H1 (cell line): ENCODE measurements around the gene LMX1A. TPM values are rescaled to one million over a fixed set of nuclear protein-coding genes. Genes with fewer than 3 reads are reported as not detected.

Experiments used
- CTCF ChIA-PET: fragments of 300-600 bp; sonication (Branson Sonifier 250); formaldehyde crosslinking; loops from one replicate; lab custom pipeline; 2021; ENCODE audit not compliant: partially characterized antibody; lab: Charles Lee
- POLR2A ChIA-PET: fragments of 300-600 bp; sonication (Branson Sonifier 250); formaldehyde crosslinking; loops from one replicate; lab custom pipeline; 2021; ENCODE audit warnings: inconsistent platforms; ENCODE audit not compliant: partially characterized antibody; lab: Charles Lee
- DNase-seq, 2 experiments: peaks; one replicate each; pipeline versions ENCODE4 v3.0.0 to v3.0.0-alpha.2; 2010 to 2022; ENCODE audit warnings: low spot score in 2 of 2, low read depth in 1 of 2, mixed read lengths in 1 of 2
- FAIRE-seq: peaks from 2 replicates; lab custom pipeline; 2011; peaks lifted over from hg19 to GRCh38; lab: Jason Lieb, UNC
- H2AFZ ChIP-seq: 2 replicates; pipeline ENCODE4 v1.8.1; 2012; ENCODE audit warnings: low read length, inconsistent platforms
- H2AK5ac ChIP-seq: 2 replicates; pipeline ENCODE4 v1.6.1; 2013; ENCODE audit warnings: low read depth, low read length
- H2BK120ac ChIP-seq: replicated peaks from 2 replicates; pipeline ENCODE3; 2013; ENCODE audit warnings: low read depth, low read length, inconsistent platforms
- H2BK12ac ChIP-seq: 2 replicates; pipeline ENCODE4 v1.6.1; 2013; ENCODE audit warnings: low read depth, low read length
- H2BK15ac ChIP-seq: 2 replicates; pipeline ENCODE4 v1.6.1; 2013; ENCODE audit warnings: low read length
- H2BK20ac ChIP-seq: 2 replicates; pipeline ENCODE4 v1.6.1; 2013; ENCODE audit warnings: low read length
- H2BK5ac ChIP-seq: 2 replicates; pipeline ENCODE4 v1.6.1; 2013; ENCODE audit warnings: low read depth, low read length
- H3K14ac ChIP-seq: 2 replicates; pipeline ENCODE4 v1.6.1; 2013; ENCODE audit warnings: inconsistent platforms; ENCODE audit not compliant: insufficient read length
- H3K18ac ChIP-seq: 2 replicates; pipeline ENCODE4 v1.6.1; 2013; ENCODE audit warnings: low read length; ENCODE audit errors: extremely low read depth
- H3K23ac ChIP-seq: 2 replicates; pipeline ENCODE4 v1.6.1; 2013; ENCODE audit warnings: inconsistent platforms; ENCODE audit not compliant: insufficient read length
- H3K23me2 ChIP-seq: 2 replicates; pipeline ENCODE4 v1.6.1; 2013; ENCODE audit warnings: low read depth, low read length
- H3K27ac ChIP-seq: 2 replicates; pipeline ENCODE4 v1.6.1; 2011; ENCODE audit warnings: low read depth, low read length, inconsistent platforms
- H3K27me3 ChIP-seq, 4 experiments: replicated peaks in 1 of 4; 1 replicate in 1 of 4; 2 replicates in 3 of 4; pipeline versions ENCODE4 v1.6.1 to v1.8.1; 2011 to 2013; ENCODE audit warnings: low read length in 3 of 4, mild to moderate bottlenecking in 3 of 4, inconsistent platforms in 2 of 4, mixed read lengths in 2 of 4, moderate library complexity in 1 of 4; ENCODE audit not compliant: control insufficient read depth in 3 of 4, insufficient read depth in 3 of 4; ENCODE audit errors: extremely low read depth in 1 of 4
- H3K36me3 ChIP-seq, 4 experiments: 2 replicates each; pipeline versions ENCODE4 v1.6.1 to v1.8.1; 2011 to 2013; ENCODE audit warnings: mild to moderate bottlenecking in 4 of 4, low read length in 3 of 4, moderate library complexity in 2 of 4, control low read depth in 1 of 4, inconsistent platforms in 1 of 4; ENCODE audit not compliant: insufficient read depth in 4 of 4, control insufficient read depth in 2 of 4
- H3K4ac ChIP-seq: replicated peaks from 2 replicates; pipeline ENCODE3; 2013; ENCODE audit warnings: low read length, low read depth, mixed read lengths, inconsistent platforms; ENCODE audit not compliant: insufficient read length
- H3K4me1 ChIP-seq, 4 experiments: replicated peaks in 1 of 4; 1 replicate in 1 of 4; 2 replicates in 3 of 4; pipeline versions ENCODE4 v1.6.1 to v1.8.1; 2011 to 2013; ENCODE audit warnings: low read length in 3 of 4, inconsistent platforms in 2 of 4, mixed read lengths in 1 of 4; ENCODE audit not compliant: insufficient read depth in 4 of 4, control insufficient read depth in 3 of 4
- H3K4me2 ChIP-seq, 2 experiments: 2 replicates each; pipeline versions ENCODE4 v1.6.1 to v1.8.1; 2011 to 2013; ENCODE audit warnings: low read depth in 2 of 2, low read length in 2 of 2, control low read depth in 1 of 2, inconsistent platforms in 1 of 2, mild to moderate bottlenecking in 1 of 2; ENCODE audit not compliant: insufficient read depth in 1 of 2
- H3K4me3 ChIP-seq, 4 experiments: fragments of 200-600, 300-600 bp in 1 of 4; sonication (generic), shearing (Covaris generic), sonication (Bioruptor Twin) in 1 of 4; 2 replicates each; pipeline versions ENCODE4 v1.5.1 to v1.8.1; 2011 to 2016; ENCODE audit warnings: low read length in 4 of 4, low read depth in 3 of 4, control low read depth in 2 of 4, inconsistent platforms in 2 of 4, mild to moderate bottlenecking in 2 of 4, mixed read lengths in 1 of 4, moderate library complexity in 1 of 4; ENCODE audit not compliant: insufficient read depth in 2 of 4; ENCODE audit errors: extremely low read depth in 1 of 4
- H3K56ac ChIP-seq: replicated peaks from 2 replicates; pipeline ENCODE3; 2013; ENCODE audit warnings: low read depth, mild to moderate bottlenecking, mixed read lengths, low read length, inconsistent platforms; ENCODE audit not compliant: insufficient read length
- H3K79me1 ChIP-seq: 2 replicates; pipeline ENCODE4 v1.6.1; 2013; ENCODE audit warnings: low read depth, low read length, control low read depth
- H3K79me2 ChIP-seq, 2 experiments: 2 replicates each; pipeline versions ENCODE4 v1.6.1 to v1.8.1; 2012 to 2013; ENCODE audit warnings: low read length in 2 of 2, mild to moderate bottlenecking in 2 of 2, inconsistent platforms in 1 of 2; ENCODE audit not compliant: insufficient read depth in 2 of 2, control insufficient read depth in 1 of 2
- H3K9ac ChIP-seq, 4 experiments: replicated peaks in 1 of 4; 1 replicate in 1 of 4; 2 replicates in 3 of 4; pipeline versions ENCODE4 v1.6.1 to v1.8.1; 2011 to 2013; ENCODE audit warnings: low read depth in 3 of 4, low read length in 3 of 4, control low read depth in 2 of 4, mild to moderate bottlenecking in 2 of 4, moderate library complexity in 2 of 4, inconsistent platforms in 1 of 4; ENCODE audit errors: extremely low read depth in 1 of 4
- H3K9me3 ChIP-seq, 2 experiments: 2 replicates each; pipeline versions ENCODE4 v1.6.1 to v1.8.1; 2012 to 2013; ENCODE audit warnings: mild to moderate bottlenecking in 2 of 2, moderate library complexity in 2 of 2, control low read depth in 1 of 2, inconsistent platforms in 1 of 2, low read depth in 1 of 2, low read length in 1 of 2, mixed read lengths in 1 of 2; ENCODE audit not compliant: insufficient read depth in 2 of 2
- H4K20me1 ChIP-seq, 2 experiments: replicated peaks in 1 of 2; 2 replicates each; pipeline versions ENCODE3 to v1.8.1; 2011 to 2013; ENCODE audit warnings: inconsistent platforms in 2 of 2, low read length in 2 of 2, mild to moderate bottlenecking in 1 of 2; ENCODE audit not compliant: insufficient read depth in 2 of 2, control insufficient read depth in 1 of 2
- H4K5ac ChIP-seq: 2 replicates; pipeline ENCODE4 v1.6.1; 2013; ENCODE audit warnings: low read length, low read depth, mixed read lengths, inconsistent platforms; ENCODE audit not compliant: insufficient read length
- H4K8ac ChIP-seq: 2 replicates; pipeline ENCODE4 v1.8.0; 2013; ENCODE audit warnings: mild to moderate bottlenecking, moderate library complexity, low read length, inconsistent platforms; ENCODE audit not compliant: insufficient read depth; ENCODE audit errors: extremely low read depth
- H4K91ac ChIP-seq: replicated peaks from 2 replicates; pipeline ENCODE3; 2013; ENCODE audit warnings: low read length, mixed read lengths, inconsistent platforms; ENCODE audit not compliant: insufficient read length
- BRCA1 ChIP-seq: IDR thresholded peaks from 2 replicates; pipeline ENCODE4 v1.6.1; 2012; ENCODE audit warnings: low read depth, low read length, improper control_type of control experiment
- CBX8 ChIP-seq: fragments of 300-800, 300-1000 bp; sonication (generic); IDR thresholded peaks from 2 replicates; pipeline ENCODE4 v1.7.1; 2016; ENCODE audit warnings: low read depth, low read length, borderline replicate concordance
- CHD1 ChIP-seq: IDR thresholded peaks from 2 replicates; pipeline ENCODE4 v1.6.1; 2012; ENCODE audit warnings: low read depth, low read length, improper control_type of control experiment
- CTBP2 ChIP-seq: IDR thresholded peaks from 2 replicates; pipeline ENCODE4 v1.7.0; 2011; ENCODE audit warnings: borderline replicate concordance, mild to moderate bottlenecking, moderate library complexity, mixed read lengths, low read length; ENCODE audit not compliant: insufficient read depth, insufficient read length
- EP300 ChIP-seq, 2 experiments: IDR thresholded peaks; 1 replicate in 1 of 2; 2 replicates in 1 of 2; pipeline ENCODE4 v1.6.1; 2011 to 2012; ENCODE audit warnings: low read depth in 2 of 2, low read length in 2 of 2, mild to moderate bottlenecking in 2 of 2, borderline replicate concordance in 1 of 2, inconsistent platforms in 1 of 2, moderate library complexity in 1 of 2
- EZH2 ChIP-seq: fragments of 200-600 bp; sonication (generic); IDR thresholded peaks from 2 replicates; pipeline ENCODE4 v1.7.1; 2012; ENCODE audit warnings: low read depth, mild to moderate bottlenecking, moderate library complexity, low read length, inconsistent platforms; ENCODE audit not compliant: severe bottlenecking
- GABPA ChIP-seq: IDR thresholded peaks from 2 replicates; pipeline ENCODE4 v1.6.1; 2011; ENCODE audit warnings: mild to moderate bottlenecking, low read length, moderate library complexity, borderline replicate concordance; ENCODE audit not compliant: insufficient read depth
- KDM1A ChIP-seq: fragments of 200-600, 300-600 bp; sonication (generic); IDR thresholded peaks from 2 replicates; pipeline ENCODE4 v1.7.1; 2016; ENCODE audit warnings: mild to moderate bottlenecking, low read length, borderline replicate concordance
- KDM5A ChIP-seq: fragments of 200-600 bp; IDR thresholded peaks from 2 replicates; pipeline ENCODE4 v1.7.1; 2012; ENCODE audit warnings: mild to moderate bottlenecking, low read length, inconsistent platforms, mixed read lengths
- POLR2A ChIP-seq, 2 experiments: IDR thresholded peaks; 1 replicate in 1 of 2; 2 replicates in 1 of 2; pipeline ENCODE4 v1.6.1; 2011; ENCODE audit warnings: low read depth in 2 of 2, low read length in 2 of 2, mild to moderate bottlenecking in 2 of 2; ENCODE audit errors: control extremely low read depth in 1 of 2
- POLR2AphosphoS5 ChIP-seq: IDR thresholded peaks from 2 replicates; pipeline ENCODE4 v1.6.1; 2011; ENCODE audit warnings: low read depth, low read length
- RBBP5 ChIP-seq: IDR thresholded peaks from 2 replicates; pipeline ENCODE4 v1.7.1; 2012; ENCODE audit warnings: low read depth, mild to moderate bottlenecking, inconsistent platforms, low read length, moderate library complexity, borderline replicate concordance
- SRF ChIP-seq: IDR thresholded peaks from 2 replicates; pipeline ENCODE4 v1.6.1; 2011; ENCODE audit warnings: mild to moderate bottlenecking, low read depth, low read length, moderate library complexity
- WGBS, 2 experiments: shearing (Covaris generic) in 1 of 2; methylation state at CpG; one replicate each; pipeline versions ENCODE4 v1.1.6 to v1.1.7; 2013 to 2015; ENCODE audit warnings: low lambda C conversion rate in 2 of 2, mixed read lengths in 2 of 2, inconsistent platforms in 1 of 2, low coverage in 1 of 2, missing lambda C conversion rate in 1 of 2; ENCODE audit not compliant: insufficient replicate concordance in 2 of 2, insufficient coverage in 1 of 2, insufficient read length in 1 of 2; ENCODE audit errors: extremely low coverage in 1 of 2, missing lambda C conversion rate in 1 of 2; 5-methylcytosine and 5-hydroxymethylcytosine counted together
- polyA plus RNA-seq, 7 experiments: library from polyadenylated mRNA; depleted of rRNA in 3 of 7; stranded (reverse) in 5 of 7; unstranded in 2 of 7; fragments of >200 nt in 5 of 7; fragments of 200-250 nt in 2 of 7; gene quantifications; 1 replicate in 5 of 7; 2 replicates in 1 of 7; 4 replicates in 1 of 7; pipeline versions ENCODE4 v1.2.1 to v1.2.3, GENCODE V29; 2011 to 2013; ENCODE audit warnings: missing spikeins in 2 of 7, mixed read lengths in 2 of 7
- total RNA-seq: library from RNA; stranded (reverse); fragmentation: NEBNext Ultra II Directional; extraction: Animal tissue kit (Norgen Biotek cat#: 25700); gene quantifications from 2 replicates; pipeline ENCODE4 v1.2.1, GENCODE V29; 2021

The LMX1A gene
- total and polyA plus RNA-seq, 2 of the 8 experiments (the other 6 are each of a cell fraction or from before 2014, with no cell fraction given): not detected

GRCh38 chr1:165179306-165179705 is 177.2 kb downstream of the LMX1A start:
- FAIRE-seq: no peak
- peaks cover 11 to 20% of the 10 kb centered on the region in 2 experiments; a peak in 3 of 4 replicates for H3K9me3 ChIP-seq
- no peak overlapping the region for H2BK15ac ChIP-seq
- H4K20me1 ChIP-seq: no peaks in the 10 kb centered on the region
- no peaks in the 10 kb centered on the region; a peak in 1 of 7 replicates for H3K27me3 ChIP-seq
- no peak overlapping the region for H2BK5ac ChIP-seq
- ChIA-PET CTCF (no interaction called here), POLR2A (no interaction called here)
- 71% methylated on average over 6 of the region's 6 CpGs; no CpG with 5 or more reads in 1 of the 2 experiments for WGBS, 2 experiments
- no peaks in the 10 kb centered on the region for H3K23me2 ChIP-seq
- H3K9ac ChIP-seq: peak overlapping the region in 1 of 4 experiments; percentile 34; a peak in 1 of 7 replicates
- no peak overlapping the region for H2AFZ ChIP-seq
- no peak overlapping the region for H3K27ac ChIP-seq
- H2BK20ac ChIP-seq: no peak overlapping the region
- no peaks in the 10 kb centered on the region for H3K79me2 ChIP-seq
- H2AK5ac ChIP-seq: no peak overlapping the region
- H3K23ac ChIP-seq: no peak overlapping the region
- H3K56ac ChIP-seq: no peak overlapping the region
- no peak overlapping the region for H3K18ac ChIP-seq
- no peak overlapping the region for H3K4me3 ChIP-seq
- H3K79me1 ChIP-seq: no peaks in the 10 kb centered on the region
- H4K5ac ChIP-seq: no peak overlapping the region
- no peak overlapping the region for H3K14ac ChIP-seq
- TF ChIP-seq CTBP2 (no peak), SRF (no peak), BRCA1 (no peak), RBBP5 (no peak), POLR2AphosphoS5 (no peak), EP300 (IDR thresholded peaks at IDR 0.05; ENCODE audit: borderline replicate concordance in 1 of 2, low read depth in 2 of 2, low read length in 2 of 2) (no peak), CHD1 (no peak), KDM1A (no peak), POLR2A (IDR thresholded peaks at IDR 0.05; ENCODE audit: control extremely low read depth in 1 of 2, low read depth in 2 of 2, low read length in 2 of 2) (no peak), KDM5A (no peak), GABPA (no peak), EZH2 (no peak), CBX8 (no peak)
- TF ChIP-seq, all 59 proteins: peak for 0
- no peak overlapping the region for H3K4me2 ChIP-seq
- H4K8ac ChIP-seq: no peak overlapping the region
- H2BK12ac ChIP-seq: no peak overlapping the region
- H3K4ac ChIP-seq: no peak overlapping the region
- 0 out of 7 replicates have a peak, but pooled peaks cover 0 to 2% (median 0%) of the 10 kb centered on the region in 4 experiments for H3K4me1 ChIP-seq
- H2BK120ac ChIP-seq: no peak overlapping the region
- H3K36me3 ChIP-seq: no peaks in the 10 kb centered on the region
- H4K91ac ChIP-seq: no peak overlapping the region
- DNase-seq: no peak
